Stomach smooth muscle (tissue), 2 donors: ENCODE measurements around the gene MCM3.

Experiments
- H3K27ac ChIP-seq: one replicate; pipeline ENCODE4 v1.7.0; 2013; ENCODE audit warnings: mild to moderate bottlenecking, low read length, inconsistent platforms
- H3K27me3 ChIP-seq, 2 donors: one replicate each; pipeline ENCODE4 v1.7.0; 2013; ENCODE audit warnings: low read length in 2 of 2; ENCODE audit not compliant: insufficient read depth in 2 of 2, control insufficient read depth in 1 of 2
- H3K36me3 ChIP-seq, 2 donors: one replicate each; pipeline ENCODE4 v1.7.0; 2013; ENCODE audit warnings: low read length in 2 of 2; ENCODE audit not compliant: control insufficient read depth in 2 of 2, insufficient read depth in 2 of 2
- H3K4me1 ChIP-seq: one replicate; pipeline ENCODE4 v1.7.0; 2013; ENCODE audit warnings: low read length; ENCODE audit not compliant: control insufficient read depth, insufficient read depth
- H3K4me3 ChIP-seq, 2 donors: one replicate each; pipeline ENCODE4 v1.7.0; 2013; ENCODE audit warnings: low read length in 2 of 2
- H3K9ac ChIP-seq, 2 donors: one replicate each; pipeline ENCODE4 v1.7.0; 2013; ENCODE audit warnings: low read length in 2 of 2, mild to moderate bottlenecking in 1 of 2
- H3K9me3 ChIP-seq, 2 donors: one replicate each; pipeline ENCODE4 v1.7.0; 2013; ENCODE audit warnings: low read length in 2 of 2; ENCODE audit not compliant: control insufficient read depth in 2 of 2
- donor health status: healthy.
- donor health status: Pancreatic carcinoma.

MCM3 gene

DNA sequence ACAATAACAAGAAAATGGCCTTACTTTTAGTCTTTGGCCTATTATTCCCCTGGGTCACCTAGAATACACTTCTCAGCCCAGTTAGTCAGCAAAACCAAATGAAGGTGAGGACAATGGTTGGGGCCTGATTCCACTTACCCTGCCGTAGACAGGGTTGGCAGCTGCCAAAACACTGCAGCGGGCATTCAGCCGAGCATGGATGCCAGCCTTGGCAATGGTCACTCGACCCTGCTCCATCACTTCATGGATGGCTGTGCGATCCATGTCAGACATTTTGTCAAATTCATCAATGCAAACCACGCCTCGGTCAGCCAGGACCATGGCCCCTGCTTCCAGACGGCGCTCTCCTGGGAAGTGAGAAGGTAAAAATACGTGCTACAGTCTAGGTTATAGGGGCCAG lies 8.4 kb downstream of the MCM3 start:
- H3K9me3 ChIP-seq: no peaks in the 10 kb centered on the region
- H3K9ac ChIP-seq: no peak overlapping the region
- H3K36me3 ChIP-seq: peaks cover 47 to 50% of the 10 kb centered on the region in 2 donors

DNA sequence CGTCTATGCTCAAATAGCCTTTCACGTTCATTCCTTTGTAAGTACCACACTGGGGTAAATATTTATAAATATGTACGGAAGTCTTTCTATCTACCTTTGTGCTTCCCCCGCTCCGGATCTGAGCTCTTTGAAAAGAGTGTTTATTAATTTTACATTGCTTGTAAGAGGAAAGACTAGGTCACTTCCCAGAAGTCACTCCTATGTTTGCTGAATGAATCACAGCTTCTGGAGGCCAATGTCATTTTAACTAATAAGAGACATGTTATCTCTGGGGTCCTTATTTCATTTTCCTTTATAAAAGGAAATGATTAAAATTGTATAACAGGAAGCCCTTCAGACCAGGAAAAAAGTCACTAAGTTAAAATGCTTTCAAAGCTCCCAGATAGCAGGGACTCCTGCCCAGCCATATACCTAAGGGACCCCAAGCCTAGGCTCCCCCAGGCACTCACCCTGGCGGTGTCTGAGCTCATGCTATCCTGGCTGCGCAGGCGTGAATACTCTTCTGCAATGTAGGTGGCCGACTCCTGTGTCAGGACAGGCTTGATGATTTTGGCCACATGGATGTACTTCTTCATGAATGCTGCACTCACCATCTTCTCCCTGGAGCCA lies 12.6 kb downstream of the MCM3 start:
- peaks cover 45 to 47% of the 10 kb centered on the region in 2 donors for H3K36me3 ChIP-seq
- H3K4me3 ChIP-seq: no peak overlapping the region
- no peak overlapping the region for H3K9ac ChIP-seq
- H3K9me3 ChIP-seq: no peaks in the 10 kb centered on the region
- no peak overlapping the region for H3K27ac ChIP-seq
- no peaks in the 10 kb centered on the region for H3K4me1 ChIP-seq
- H3K27me3 ChIP-seq: no peaks in the 10 kb centered on the region

More for the DNA sequence above, 8.4 kb downstream of the MCM3 start:
- no peak overlapping the region for H3K27ac ChIP-seq
- no peaks in the 10 kb centered on the region for H3K27me3 ChIP-seq
- H3K4me3 ChIP-seq: no peak overlapping the region
- H3K4me1 ChIP-seq: no peaks in the 10 kb centered on the region

DNA sequence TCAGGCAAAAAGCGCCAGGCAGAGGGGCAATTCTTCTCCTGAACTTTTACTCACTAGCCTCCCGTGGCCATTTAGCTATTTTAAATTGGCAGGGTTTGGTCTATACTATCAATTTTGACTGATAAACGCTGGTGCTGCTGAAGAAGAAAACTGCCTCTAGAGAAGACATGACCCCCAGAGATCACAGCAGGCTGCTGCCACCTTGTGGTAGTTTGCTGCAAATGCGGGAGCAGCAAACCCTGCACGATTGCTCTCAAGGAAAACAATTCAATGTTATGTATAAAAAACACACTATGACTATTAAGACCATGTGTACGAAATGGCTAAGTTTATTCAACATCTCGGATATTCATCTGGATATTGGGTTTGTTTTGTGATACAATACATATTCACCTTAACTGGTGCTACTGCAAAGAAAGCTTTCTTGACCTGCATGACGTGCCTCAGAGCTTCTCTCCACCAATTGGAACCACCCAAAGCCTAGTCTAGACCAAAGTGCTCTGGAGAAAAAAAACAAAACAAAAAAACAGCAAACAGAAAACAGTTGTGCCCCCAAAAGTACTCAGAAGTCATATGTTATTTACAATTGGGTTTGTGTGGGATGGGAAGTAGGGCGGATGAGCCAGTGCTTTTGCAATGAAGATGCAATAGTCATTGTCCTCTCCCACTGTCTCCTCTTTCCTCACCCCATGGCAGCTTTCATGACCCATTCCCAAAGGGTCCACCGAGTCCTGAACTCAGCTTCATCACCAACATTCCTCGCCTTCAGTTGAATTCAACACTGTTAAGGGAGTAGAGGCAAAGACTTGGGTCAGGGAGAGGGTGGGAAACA lies 20.6 kb downstream of the MCM3 start:
- H3K4me1 ChIP-seq: no peaks in the 10 kb centered on the region
- peaks cover 27 to 31% of the 10 kb centered on the region in 2 donors for H3K36me3 ChIP-seq
- no peak overlapping the region for H3K27ac ChIP-seq
- no peaks in the 10 kb centered on the region for H3K9me3 ChIP-seq
- no peak overlapping the region for H3K4me3 ChIP-seq
- H3K9ac ChIP-seq: no peak overlapping the region
- no peaks in the 10 kb centered on the region for H3K27me3 ChIP-seq

DNA sequence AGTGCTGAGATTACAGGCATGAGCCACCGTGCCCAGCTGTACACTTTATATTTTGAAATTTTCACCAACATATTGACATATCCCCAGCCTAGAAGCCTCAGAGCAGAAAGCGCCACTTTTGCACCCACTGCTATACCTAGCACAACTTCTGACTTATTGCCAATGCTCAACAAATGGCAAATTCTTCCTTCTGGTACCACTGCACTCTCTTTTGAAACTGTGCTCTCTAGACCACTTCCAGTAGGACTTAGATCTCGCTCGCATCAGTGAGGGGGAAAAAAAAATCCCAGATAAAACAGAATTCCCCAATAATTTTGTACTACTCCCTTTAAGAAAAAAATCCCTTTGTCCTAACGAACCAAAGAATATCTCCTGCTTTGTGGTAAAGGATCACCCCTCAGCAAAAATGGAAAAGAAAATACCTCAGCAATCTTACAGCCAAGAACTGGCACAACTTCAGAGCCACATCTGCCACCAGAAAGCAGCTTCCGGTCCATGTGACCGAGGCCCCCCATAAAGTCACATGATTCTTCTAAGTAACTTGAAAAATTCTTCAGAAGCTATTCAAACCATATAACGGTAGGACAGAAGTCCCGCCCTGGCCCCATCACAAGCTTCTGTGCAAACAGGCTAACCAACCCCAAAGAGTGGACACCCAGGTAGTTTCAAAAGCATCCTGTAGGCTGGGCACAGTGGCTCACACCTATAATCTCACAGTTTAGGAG lies 21.8 kb downstream of the MCM3 start:
- H3K9ac ChIP-seq: no peak overlapping the region
- peaks cover 18 to 20% of the 10 kb centered on the region in 2 donors for H3K36me3 ChIP-seq
- H3K27ac ChIP-seq: no peak overlapping the region
- H3K4me3 ChIP-seq: no peak overlapping the region
- H3K4me1 ChIP-seq: no peaks in the 10 kb centered on the region
- no peaks in the 10 kb centered on the region for H3K9me3 ChIP-seq
- no peaks in the 10 kb centered on the region for H3K27me3 ChIP-seq

DNA sequence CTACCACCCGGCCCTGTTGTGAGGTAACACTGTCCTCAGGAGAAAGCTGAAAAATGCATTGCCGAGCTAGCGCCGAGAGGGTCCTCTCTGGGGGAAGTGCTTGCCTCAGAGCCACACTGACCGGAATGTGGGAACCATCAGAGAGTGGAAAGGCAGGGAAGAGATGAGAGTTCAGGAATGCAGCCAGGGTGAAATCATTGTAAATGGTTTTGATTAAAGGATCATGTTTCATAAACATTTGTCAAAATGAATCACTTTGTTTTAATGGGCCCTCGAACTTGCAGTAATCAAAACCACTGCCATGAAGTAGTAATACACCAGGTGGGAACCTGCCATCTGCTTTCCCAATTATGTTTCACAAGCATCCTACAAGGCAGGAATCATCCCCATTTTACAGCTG lies 23.3 kb downstream of the MCM3 start:
- H3K36me3 ChIP-seq: peaks cover 14 to 15% of the 10 kb centered on the region in 2 donors
- no peak overlapping the region for H3K27ac ChIP-seq
- no peaks in the 10 kb centered on the region for H3K9me3 ChIP-seq
- H3K27me3 ChIP-seq: no peaks in the 10 kb centered on the region
- H3K4me1 ChIP-seq: no peaks in the 10 kb centered on the region
- H3K9ac ChIP-seq: no peak overlapping the region
- H3K4me3 ChIP-seq: no peak overlapping the region

DNA sequence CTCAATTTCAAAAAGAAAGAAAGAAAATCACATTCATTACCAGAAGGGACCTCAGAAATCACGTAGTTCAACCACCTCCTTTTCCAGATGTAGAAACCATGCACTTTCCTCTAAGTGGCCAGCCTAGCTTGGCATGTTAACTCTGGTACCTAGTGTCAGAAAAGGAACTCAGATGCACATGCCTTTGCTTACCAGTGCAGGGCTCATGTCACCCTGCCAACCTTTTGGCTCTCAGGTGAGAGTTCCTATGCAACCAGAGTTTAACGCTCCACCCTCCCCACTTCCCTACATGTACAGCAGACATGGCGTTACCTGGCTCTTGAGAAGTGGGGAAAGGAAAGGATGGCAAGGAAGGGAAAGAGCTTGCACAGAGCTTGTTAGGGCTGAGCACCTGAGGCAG lies 23.9 kb downstream of the MCM3 start:
- Histone ChIP-seq H3K4me3 (no peak overlapping the region), H3K27me3 (no peaks in the 10 kb centered on the region), H3K36me3 (peaks cover 9 to 11% of the 10 kb centered on the region in 2 donors), H3K9ac (no peak overlapping the region), H3K27ac (no peak overlapping the region), H3K4me1 (no peaks in the 10 kb centered on the region), H3K9me3 (no peaks in the 10 kb centered on the region)

DNA sequence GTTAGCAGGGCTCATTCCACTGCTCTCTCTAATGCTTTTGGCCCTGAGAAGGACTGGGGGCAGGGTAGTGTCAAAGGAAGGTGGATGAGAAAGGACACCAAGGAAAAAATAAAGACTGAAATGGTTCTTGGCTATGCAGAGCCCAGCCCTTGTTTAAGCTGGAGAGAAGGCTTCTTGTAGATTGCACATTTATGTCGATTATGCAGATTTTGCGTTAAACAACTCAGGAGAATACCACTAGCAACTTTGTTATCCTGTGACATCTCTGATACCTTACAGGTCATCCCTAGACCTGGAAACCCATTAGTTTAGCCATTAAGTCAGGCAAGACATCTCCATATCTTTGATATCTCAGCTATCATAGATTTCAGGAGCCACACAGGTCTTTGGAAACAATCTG lies 29.1 kb downstream of the MCM3 start:
- no peaks in the 10 kb centered on the region for H3K36me3 ChIP-seq
- H3K4me3 ChIP-seq: no peak overlapping the region
- H3K27me3 ChIP-seq: peaks cover 0 to 3% of the 10 kb centered on the region in 2 donors
- no peak overlapping the region for H3K9ac ChIP-seq
- no peak overlapping the region for H3K27ac ChIP-seq
- no peaks in the 10 kb centered on the region for H3K4me1 ChIP-seq
- no peaks in the 10 kb centered on the region for H3K9me3 ChIP-seq

DNA sequence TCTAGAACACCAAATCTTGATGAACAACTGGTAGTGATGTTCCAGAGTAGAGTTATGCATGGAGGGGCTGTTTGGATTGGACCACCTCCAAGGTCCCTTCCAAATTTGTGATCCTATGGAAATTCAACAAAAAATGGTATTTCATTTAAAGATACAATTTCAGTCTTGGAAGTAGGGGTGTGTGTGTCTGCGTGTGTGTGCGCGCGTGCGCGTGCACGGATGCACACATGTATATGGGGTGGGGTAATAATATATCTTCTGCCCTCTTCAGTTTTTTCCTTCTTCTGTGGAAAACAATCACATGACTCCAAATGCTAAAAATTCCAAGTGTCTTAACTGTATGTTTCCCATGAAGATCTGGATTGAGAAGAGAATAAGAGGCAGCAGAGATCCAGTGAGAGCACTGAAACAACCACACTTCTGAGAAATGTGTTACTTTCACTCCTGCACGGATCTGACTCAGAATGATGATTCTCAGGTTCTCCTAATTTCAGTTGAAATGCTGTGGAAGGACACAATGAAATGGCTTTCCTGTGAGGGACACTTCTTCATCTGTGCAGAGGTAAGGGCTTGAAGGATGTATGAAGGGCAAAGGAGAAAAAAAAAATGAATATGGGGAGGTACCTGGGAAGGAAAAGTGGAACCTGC lies 29.7 kb downstream of the MCM3 start:
- no peaks in the 10 kb centered on the region for H3K9me3 ChIP-seq

DNA sequence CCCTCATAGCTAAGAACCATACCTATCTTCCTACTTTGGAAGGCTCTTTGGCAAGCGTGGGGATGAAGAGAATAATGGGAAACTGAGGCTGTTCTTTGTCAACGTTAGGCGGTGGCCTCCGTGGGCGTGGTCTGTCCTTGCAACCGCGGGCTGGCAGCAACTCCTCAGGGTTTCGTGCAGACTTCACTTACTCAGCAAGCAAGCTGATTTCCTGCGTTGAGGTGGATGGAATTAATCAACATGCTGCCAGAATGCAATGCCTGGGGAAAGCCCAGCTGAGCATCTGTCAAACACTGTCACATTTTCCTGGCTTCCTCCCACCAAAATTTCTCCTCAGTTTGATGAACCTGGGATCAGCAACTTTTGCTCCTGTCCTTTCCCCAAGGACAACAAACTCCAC lies 31.0 kb downstream of the MCM3 start:
- Histone ChIP-seq H3K27me3 (peaks cover 0 to 3% of the 10 kb centered on the region in 2 donors), H3K4me3 (no peak overlapping the region), H3K9ac (no peak overlapping the region), H3K27ac (no peak overlapping the region), H3K4me1 (no peaks in the 10 kb centered on the region), H3K9me3 (no peaks in the 10 kb centered on the region), H3K36me3 (no peaks in the 10 kb centered on the region)

More for the DNA sequence above, 29.7 kb downstream of the MCM3 start:
- no peaks in the 10 kb centered on the region for H3K36me3 ChIP-seq
- no peak overlapping the region for H3K4me3 ChIP-seq
- H3K27ac ChIP-seq: no peak overlapping the region
- no peaks in the 10 kb centered on the region for H3K4me1 ChIP-seq
- no peak overlapping the region for H3K9ac ChIP-seq
- peaks cover 0 to 3% of the 10 kb centered on the region in 2 donors for H3K27me3 ChIP-seq

DNA sequence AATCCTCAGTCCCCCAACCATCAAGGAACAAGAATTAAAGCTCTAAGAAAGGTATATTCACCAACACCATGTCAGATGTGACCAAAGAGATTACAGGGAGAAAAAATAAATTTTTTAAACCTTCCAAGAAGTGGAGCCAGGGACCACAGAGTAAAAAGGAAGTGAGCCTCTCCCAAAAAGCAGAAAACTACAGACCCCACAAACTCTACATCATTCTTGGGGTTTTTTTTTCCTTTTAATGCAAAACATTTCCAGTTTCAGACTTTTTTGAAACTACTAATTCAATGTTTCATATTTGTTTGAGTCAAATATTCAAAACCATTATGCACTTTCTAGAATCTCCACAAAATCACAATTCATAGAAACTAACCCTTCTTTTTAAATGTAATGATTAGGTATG lies 33.4 kb downstream of the MCM3 start:
- Histone ChIP-seq H3K9ac (no peak overlapping the region), H3K27ac (no peak overlapping the region), H3K9me3 (no peaks in the 10 kb centered on the region)

More for the DNA sequence above, 33.4 kb downstream of the MCM3 start:
- Histone ChIP-seq H3K36me3 (no peaks in the 10 kb centered on the region), H3K4me1 (no peaks in the 10 kb centered on the region), H3K4me3 (no peak overlapping the region), H3K27me3 (peaks cover 0 to 3% of the 10 kb centered on the region in 2 donors)
